HG02938 (cell line): ENCODE data around the gene RPL34.
"Not testable (repeated sequence)": the region's sequence is repeated elsewhere in the genome, so short reads cannot be mapped to it uniquely, and the experiment has no call there.

Experiments used
- ATAC-seq: cut with Tn5 transposase; IDR thresholded peaks from one replicate; pipeline ENCODE4 v1.9.1; 2021; ENCODE audit warnings: mild to moderate bottlenecking, moderate library complexity; ENCODE audit not compliant: unreplicated experiment

Gene RPL34

DNA sequence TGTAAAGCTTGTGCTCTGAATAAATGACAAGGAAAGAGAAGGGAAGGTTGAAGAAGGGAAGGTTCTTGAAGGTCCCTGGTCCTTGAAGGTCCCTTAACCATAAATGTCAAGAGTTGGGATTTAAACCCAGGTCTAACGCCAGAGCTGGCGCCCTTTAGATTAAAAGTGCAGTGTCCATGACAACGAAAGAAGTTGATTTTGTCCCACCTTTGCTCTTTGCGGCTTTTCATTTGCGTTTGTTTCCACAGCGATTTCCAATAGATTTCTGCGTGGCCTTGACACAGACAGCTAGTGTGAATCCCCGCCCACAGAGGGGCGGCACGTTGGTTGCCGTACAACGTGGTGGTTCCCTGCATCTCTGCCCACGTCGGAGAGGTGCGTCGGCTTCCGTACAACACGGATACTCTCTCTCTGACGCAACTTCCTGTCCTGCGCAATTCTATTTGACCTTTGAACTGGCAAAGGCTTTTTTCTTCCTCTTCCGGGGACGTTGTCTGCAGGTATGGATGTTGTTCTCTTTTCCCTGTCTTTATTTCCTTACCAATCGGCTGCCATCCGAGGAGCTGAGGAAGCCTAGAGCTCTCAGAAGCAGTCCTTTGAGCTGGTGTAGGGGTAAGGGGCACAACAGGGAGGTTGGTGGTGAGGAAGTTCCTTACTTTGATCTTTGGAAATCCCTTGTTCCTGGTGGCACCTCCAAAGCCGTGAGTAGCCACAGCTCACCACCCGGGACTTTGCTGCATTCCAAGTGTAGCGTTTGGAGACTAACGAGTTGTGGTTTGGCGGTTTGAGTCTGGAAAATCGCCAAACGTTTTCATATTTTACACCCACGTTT, at the start of gene RPL34:
TSS of gene RPL34 (plus strand) at position 476 of the 832 bp plus-strand sequence. CDS start 1,384 bp downstream, outside the sequence.
- peak; percentile 100 for ATAC-seq

DNA sequence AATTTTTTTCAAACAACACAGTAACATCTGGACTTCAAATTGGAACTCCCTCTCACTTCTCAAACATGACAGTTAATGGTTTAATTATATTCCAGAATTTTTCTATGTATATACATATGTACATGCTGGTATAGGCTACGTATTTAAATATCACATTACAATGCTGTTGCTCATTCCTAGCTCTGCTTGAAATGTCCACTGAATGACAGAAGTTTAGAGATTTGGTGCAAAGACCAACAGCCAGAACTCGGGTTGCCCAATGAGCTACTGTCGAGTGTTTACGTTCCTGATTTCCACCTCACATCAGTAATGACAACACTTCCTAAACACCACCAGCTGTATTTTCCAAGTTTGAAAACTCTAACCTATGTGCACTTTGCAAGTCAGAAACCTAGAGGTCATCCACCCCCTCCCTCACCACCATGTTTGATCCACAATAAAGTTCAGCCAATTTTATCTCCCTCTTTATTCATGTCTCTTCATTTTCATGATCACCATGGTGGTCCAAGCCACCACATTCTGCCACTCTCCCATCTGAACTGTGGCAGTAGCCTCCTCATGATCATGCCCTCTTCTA, 49.3 kb upstream of the RPL34 start:
- ATAC-seq, result no peak

GRCh38 chr4:108574402-108574801, 46.0 kb upstream of the RPL34 start:
- no peak for ATAC-seq

GRCh38 chr4:108581083-108581482, 39.3 kb upstream of the RPL34 start:
- ATAC-seq, result no peak

DNA sequence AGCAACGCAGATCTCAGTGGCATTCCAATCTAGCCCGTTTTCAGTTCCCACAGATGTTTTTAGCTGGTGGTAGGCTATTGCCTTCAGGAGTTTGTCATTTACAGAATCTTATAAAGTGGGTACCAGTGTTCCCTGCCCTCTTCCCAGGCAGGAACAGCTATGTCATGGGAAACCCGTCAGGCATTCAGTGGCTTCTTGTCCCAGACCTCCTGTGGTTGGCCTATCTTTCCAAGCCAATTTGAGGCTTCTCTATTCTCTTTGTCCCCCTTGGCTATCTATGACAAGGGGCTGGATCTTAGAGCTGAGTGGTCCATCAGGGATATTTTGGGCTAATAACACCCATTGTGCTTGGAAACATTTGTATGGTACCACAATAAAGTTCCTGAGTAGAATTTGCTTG, 33.6 kb upstream of the RPL34 start:
- no peak for ATAC-seq

- ATAC-seq, result no peak
These were observed 31.5 kb upstream of the RPL34 start for GRCh38 chr4:108588878-108589277.

DNA sequence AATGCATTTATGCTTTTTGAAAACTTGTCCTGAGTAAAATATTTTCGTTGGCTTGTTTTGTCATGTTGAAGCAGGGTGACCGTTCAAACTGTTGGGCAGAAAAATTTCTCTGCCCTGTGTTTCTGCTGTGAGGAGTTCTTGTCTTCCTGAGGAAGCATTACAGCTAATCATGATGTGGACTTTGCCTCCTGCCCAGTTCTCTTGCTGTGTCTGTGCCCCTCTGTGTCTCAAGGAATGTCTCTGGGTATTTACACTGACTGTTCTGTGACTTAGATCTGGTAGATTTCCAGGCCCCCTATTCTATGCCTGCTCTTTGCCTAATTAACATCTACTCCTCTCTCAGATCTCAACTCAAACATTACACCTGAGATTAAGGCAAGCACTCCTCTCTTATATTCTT, 30.4 kb upstream of the RPL34 start:
- no peak for ATAC-seq

GRCh38 chr4:108590776-108591175, 29.6 kb upstream of the RPL34 start:
- no peak for ATAC-seq

GRCh38 chr4:108592674-108592986, 27.7 kb upstream of the RPL34 start:
- no peak for ATAC-seq

- ATAC-seq, result not testable (repeated sequence)
These were observed 26.1 kb upstream of the RPL34 start for GRCh38 chr4:108594296-108594695.

- ATAC-seq, result no peak
These were observed 24.0 kb upstream of the RPL34 start for GRCh38 chr4:108596344-108596743.

- no peak for ATAC-seq
These were observed 19.3 kb upstream of the RPL34 start for GRCh38 chr4:108601106-108601505.

- no peak for ATAC-seq
These were observed 18.8 kb upstream of the RPL34 start for GRCh38 chr4:108601532-108601931.

DNA sequence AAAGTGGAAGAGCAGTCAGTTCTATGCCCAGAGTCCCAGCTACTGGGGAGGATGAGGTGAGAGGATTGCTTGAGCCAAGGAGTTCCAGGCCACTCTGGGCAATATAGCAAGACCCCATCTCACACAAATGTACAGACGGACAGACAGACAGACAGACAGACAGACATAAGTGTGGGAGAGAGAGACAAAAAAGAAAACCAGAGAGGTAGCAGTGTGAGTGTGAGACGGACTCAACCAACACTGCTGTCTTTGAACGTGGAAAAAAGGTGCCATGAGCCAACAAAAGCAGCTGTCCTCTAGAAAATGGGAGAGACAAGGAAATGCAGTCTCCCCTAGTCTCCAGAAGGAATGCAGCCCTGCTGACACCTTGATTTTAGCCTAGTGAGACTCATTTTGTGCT, 18.2 kb upstream of the RPL34 start:
- ATAC-seq, result no peak

GRCh38 chr4:108607079-108607815, 13.1 kb upstream of the RPL34 start:
- no peak for ATAC-seq

DNA sequence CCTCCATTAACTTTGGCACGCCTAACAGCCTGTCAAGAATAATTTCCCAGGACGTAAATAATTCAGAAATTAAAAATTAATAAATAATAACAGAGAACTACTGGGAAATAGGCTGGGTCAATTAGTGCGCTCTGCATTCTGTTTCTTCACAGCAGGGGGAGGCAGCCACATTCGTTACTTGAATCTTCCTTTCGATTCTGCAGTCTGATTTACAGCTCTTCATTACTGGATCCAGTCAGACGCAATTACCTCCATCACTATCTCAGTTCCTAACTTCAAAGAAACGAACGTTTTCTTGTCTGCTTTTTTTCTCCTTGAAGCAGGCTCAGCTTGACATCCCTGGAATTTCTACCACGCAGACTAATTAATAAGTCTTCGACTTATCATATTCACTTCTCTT, 9.0 kb upstream of the RPL34 start:
- no peak for ATAC-seq

DNA sequence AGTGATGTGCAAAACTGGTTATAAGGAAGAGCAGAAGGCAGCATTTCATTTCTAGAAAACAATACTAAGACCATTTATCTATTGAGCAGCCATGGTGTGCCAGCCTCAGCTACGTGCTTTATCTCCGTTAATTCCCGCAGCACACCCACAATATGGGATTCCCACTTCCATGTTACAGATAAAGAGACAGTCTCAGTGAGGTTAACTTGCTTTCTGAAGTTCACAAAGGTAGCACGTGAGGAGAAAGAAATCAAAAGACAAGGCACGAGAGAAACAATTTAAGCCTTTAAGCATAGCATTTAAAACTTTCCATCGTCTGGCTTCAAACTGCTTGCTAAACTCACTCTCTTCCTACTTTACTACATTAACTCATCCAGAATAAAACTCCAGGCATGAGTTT, 8.0 kb upstream of the RPL34 start:
- no peak for ATAC-seq

- peak; percentile 4 for ATAC-seq
These were observed 840 bp upstream of the RPL34 start for GRCh38 chr4:108619372-108620100.

DNA sequence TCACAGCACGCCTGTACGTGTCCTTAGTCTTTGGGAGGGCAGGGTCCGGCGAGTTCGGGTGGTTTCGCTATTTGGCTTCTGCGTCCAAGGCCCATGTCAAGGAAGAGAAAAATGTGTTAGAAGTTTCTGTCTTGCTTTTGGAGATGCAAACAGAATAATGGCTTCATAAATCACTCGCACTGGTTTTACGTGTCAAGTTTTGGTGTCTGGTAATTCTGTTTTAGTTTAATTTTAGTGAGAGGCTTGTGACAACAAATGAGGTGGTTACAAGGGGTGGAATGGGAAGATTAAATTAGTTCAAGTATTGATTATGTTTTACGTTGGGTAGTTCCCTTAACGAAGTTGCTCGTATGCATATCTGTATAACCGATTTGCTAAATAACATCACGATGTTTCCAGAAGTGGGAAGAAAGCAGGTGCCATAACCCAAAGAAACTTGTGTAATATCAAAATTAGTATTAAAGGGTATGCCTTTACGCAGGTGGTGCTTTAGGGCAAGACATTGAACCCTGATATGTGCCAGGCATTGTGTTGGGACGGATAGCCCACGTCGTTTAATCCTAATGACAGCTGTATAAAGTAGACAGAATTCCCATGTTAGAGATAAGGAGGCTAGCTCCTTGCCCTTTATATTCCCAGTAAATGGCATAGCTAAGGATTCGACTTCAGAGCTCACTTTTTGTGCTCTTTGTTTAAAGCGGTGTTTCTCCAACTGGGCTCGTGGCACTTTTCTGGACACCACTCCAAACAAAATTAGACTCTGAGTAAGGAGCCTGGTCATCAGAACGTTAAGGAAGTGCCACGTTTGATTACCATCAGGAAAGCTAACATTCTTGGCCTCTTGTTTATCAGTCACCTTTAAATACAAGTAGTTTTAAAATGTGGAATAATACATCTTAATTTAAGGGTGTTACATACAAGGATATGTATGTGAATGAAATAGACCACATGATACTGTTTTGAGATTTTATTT, 843 bp downstream of the RPL34 start:
- peak; percentile 14 for ATAC-seq

GRCh38 chr4:108622022-108622421, 1.6 kb downstream of the RPL34 start:
- ATAC-seq, result no peak
